ENCODE results near the gene C1orf226.
"Not testable (repeated sequence)": the region's sequence is repeated elsewhere in the genome, so short reads cannot be mapped to it uniquely, and the experiment has no call there.

C1orf226 gene

GRCh38 chr1:162416215-162416614 lies 34.7 kb downstream of the C1orf226 start:
- DNase-seq, result no peak

- DNase-seq, result no peak
Observed at GRCh38 chr1:162416909-162417308, 35.4 kb downstream of the C1orf226 start.

- no peak for DNase-seq
Observed at GRCh38 chr1:162417650-162418049, 36.1 kb downstream of the C1orf226 start.

- DNase-seq, result not testable (repeated sequence)
Observed at GRCh38 chr1:162418584-162418983, 37.1 kb downstream of the C1orf226 start.

GRCh38 chr1:162419450-162419931 lies 38.0 kb downstream of the C1orf226 start:
- DNase-seq, result peak; percentile 10

GRCh38 chr1:162420120-162420519 lies 38.6 kb downstream of the C1orf226 start:
- DNase-seq, result no peak

GRCh38 chr1:162421258-162422164 lies 40.0 kb downstream of the C1orf226 start:
- DNase-seq, result no peak

GRCh38 chr1:162422662-162423375 lies 41.3 kb downstream of the C1orf226 start:
- no peak for DNase-seq

- no peak for DNase-seq
Observed at GRCh38 chr1:162430583-162430982, 49.1 kb downstream of the C1orf226 start.

- DNase-seq, result not testable (repeated sequence)
Observed at GRCh38 chr1:162432977-162433713, 51.6 kb downstream of the C1orf226 start.

Measured in fibroblast of skin of right quadriceps (primary cell).